ENCODE data around the gene VDR.

The VDR gene

GRCh38 chr12:47808574-47809365 is 96.0 kb downstream of the VDR start:
- H3K4me3 ChIP-seq (ENCODE audit: low read depth, low read length), result no peak overlapping the region
- no peak for TF ChIP-seq CTCF (IDR thresholded peaks at IDR 0.05; ENCODE audit: low read depth, low read length)

GRCh38 chr12:47808050-47808449 is 96.7 kb downstream of the VDR start:
- no peak overlapping the region for H3K4me3 ChIP-seq (ENCODE audit: low read depth, low read length)
- no peak for TF ChIP-seq CTCF (IDR thresholded peaks at IDR 0.05; ENCODE audit: low read depth, low read length)

GRCh38 chr12:47807338-47807737 is 97.5 kb downstream of the VDR start:
- no peak for TF ChIP-seq CTCF (IDR thresholded peaks at IDR 0.05; ENCODE audit: low read depth, low read length)
- H3K4me3 ChIP-seq (ENCODE audit: low read depth, low read length), result no peak overlapping the region

- no peak for TF ChIP-seq CTCF (IDR thresholded peaks at IDR 0.05; ENCODE audit: low read depth, low read length)
- H3K4me3 ChIP-seq (ENCODE audit: low read depth, low read length), result no peak overlapping the region
Observed at GRCh38 chr12:47805417-47805816, 99.4 kb downstream of the VDR start.

- H3K4me3 ChIP-seq (ENCODE audit: low read depth, low read length), result no peak overlapping the region
- no peak for TF ChIP-seq CTCF (IDR thresholded peaks at IDR 0.05; ENCODE audit: low read depth, low read length)
Observed at GRCh38 chr12:47804171-47804570, 100.6 kb downstream of the VDR start.

GRCh38 chr12:47803191-47803875 is 101.5 kb downstream of the VDR start:
- TF ChIP-seq CTCF (IDR thresholded peaks at IDR 0.05; ENCODE audit: low read depth, low read length), result no peak
- no peak overlapping the region for H3K4me3 ChIP-seq (ENCODE audit: low read depth, low read length)

- H3K4me3 ChIP-seq (ENCODE audit: low read depth, low read length), result no peak overlapping the region
- peak; percentile 27; the same call in 1 of the 2 replicates for TF ChIP-seq CTCF (IDR thresholded peaks at IDR 0.05; ENCODE audit: low read depth, low read length)
Observed at GRCh38 chr12:47802312-47802711, 102.5 kb downstream of the VDR start.

Data from WI38 (cell line).